Measurements from ENCODE around the gene PIK3C2A. TPM values are rescaled to one million over a fixed set of nuclear protein-coding genes. Genes with fewer than 3 reads are reported as not detected.

The PIK3C2A gene
- total and polyA plus RNA-seq, 2 of the 13 experiments (the other 11 are each of a cell fraction or from before 2014, with no cell fraction given) = 27.5 to 49.9 TPM

DNA sequence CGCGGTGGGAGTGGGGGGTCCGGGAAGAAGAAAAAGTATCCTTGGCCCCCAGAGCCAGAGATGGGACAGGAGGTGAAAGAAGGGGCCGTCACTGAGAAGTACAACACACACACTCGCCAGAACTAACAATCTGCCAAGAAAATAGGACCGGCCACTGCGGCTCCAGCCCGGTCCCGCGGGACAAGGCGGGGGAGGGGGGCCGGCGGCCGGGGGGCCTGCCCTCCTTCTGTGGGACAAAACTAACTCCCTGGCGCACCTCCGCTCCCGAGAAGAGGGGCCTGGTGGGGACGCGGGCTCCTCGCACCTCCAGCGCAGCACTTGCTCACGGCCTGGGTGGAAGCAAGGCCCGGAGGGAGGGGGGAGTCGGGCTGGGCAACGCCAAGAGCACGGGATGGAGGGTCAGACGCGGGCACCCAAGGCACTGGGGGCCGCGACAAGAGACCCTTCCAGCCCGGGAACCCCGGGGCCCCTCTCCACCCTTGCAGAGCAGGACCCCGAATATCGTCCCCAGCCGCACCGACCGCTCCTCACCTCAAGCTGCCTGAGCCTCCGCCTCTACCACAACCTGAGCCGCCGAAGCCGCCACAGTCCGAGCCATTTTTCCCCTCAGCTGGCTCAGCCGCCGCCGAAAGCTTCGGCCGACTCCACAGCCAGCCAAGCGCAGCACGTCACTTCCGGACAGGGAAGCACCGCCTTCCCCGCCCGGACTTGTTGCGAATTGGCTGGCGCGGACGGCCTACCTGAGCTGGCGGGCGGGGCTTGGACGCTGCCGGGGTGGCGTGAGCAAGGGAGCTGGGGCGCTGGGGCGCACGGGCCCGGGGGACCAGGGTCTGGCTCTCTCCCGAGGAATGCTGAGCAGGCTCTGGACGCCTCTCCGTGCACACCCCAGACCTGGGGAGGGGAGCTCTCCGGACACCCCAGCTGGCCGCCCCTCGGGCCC, at the start of gene PIK3C2A (continued):
- TF ChIP-seq HNRNPH1 (optimal IDR thresholded peaks at IDR 0.05; ENCODE audit: low read depth, low read length) (peak; percentile 57), FOXA1 (IDR thresholded peaks at IDR 0.05) (no peak), FOXA1 (CRISPR knock-in tag; IDR thresholded peaks at IDR 0.05) (no peak), NFIB (CRISPR knock-in tag; IDR thresholded peaks at IDR 0.05; ENCODE audit: borderline replicate concordance) (no peak), JARID2 (CRISPR knock-in tag; IDR thresholded peaks at IDR 0.05; ENCODE audit: insufficient replicate concordance) (no peak), HCFC1 (IDR thresholded peaks at IDR 0.05; ENCODE audit: low read depth, low read length) (peak; percentile 44), MEF2D (CRISPR knock-in tag; IDR thresholded peaks at IDR 0.05) (peak; percentile 82; the same call in 1 of the 2 replicates), CENPT (CRISPR knock-in tag; IDR thresholded peaks at IDR 0.05; ENCODE audit: low read depth) (peak; percentile 85; the same call in 1 of the 2 replicates)
- TF ChIP-seq, protein P1, sequence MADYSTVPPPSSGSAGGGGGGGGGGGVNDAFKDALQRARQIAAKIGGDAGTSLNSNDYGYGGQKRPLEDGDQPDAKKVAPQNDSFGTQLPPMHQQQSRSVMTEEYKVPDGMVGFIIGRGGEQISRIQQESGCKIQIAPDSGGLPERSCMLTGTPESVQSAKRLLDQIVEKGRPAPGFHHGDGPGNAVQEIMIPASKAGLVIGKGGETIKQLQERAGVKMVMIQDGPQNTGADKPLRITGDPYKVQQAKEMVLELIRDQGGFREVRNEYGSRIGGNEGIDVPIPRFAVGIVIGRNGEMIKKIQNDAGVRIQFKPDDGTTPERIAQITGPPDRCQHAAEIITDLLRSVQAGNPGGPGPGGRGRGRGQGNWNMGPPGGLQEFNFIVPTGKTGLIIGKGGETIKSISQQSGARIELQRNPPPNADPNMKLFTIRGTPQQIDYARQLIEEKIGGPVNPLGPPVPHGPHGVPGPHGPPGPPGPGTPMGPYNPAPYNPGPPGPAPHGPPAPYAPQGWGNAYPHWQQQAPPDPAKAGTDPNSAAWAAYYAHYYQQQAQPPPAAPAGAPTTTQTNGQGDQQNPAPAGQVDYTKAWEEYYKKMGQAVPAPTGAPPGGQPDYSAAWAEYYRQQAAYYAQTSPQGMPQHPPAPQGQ (CRISPR knock-in tag; IDR thresholded peaks at IDR 0.05; ENCODE audit: borderline replicate concordance) = no peak

DNA sequence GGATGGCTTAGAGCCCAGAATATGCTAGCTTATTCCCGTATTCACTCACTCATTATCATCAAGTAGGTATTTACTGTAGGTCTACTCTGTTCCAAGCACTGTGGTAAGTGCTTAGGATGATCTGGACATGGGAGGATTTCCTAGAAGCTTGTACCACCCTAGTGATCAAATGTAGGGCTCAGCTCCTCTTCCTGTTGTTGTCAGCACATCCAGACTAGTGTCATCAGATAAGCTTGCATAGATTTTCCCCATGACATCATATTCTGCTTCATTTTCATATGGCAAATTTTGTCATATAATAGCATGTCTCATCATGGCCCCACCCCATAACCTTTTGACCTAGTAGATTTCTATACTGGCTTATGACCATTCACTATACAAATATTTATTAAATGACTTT, 49.4 kb upstream of the PIK3C2A start:
- no peak for DNase-seq (ENCODE audit: low spot score)
- no peak for TF ChIP-seq ZNF20 (CRISPR knock-in tag; IDR thresholded peaks at IDR 0.05)
- TF ChIP-seq ZNF10 (CRISPR knock-in tag; IDR thresholded peaks at IDR 0.05; ENCODE audit: borderline replicate concordance, low read depth) = no peak
- TF ChIP-seq ATF7 (IDR thresholded peaks at IDR 0.05) = 0 out of 2 replicates have a peak, but pooled peaks have one; percentile 12
- no peak for TF ChIP-seq ATF7 (CRISPR knock-in tag; IDR thresholded peaks at IDR 0.05)
- no peak for TF ChIP-seq ZNF207 (IDR thresholded peaks at IDR 0.05; ENCODE audit: borderline replicate concordance)
- TF ChIP-seq IKZF1 (IDR thresholded peaks at IDR 0.05) = no peak
- peak; percentile 40; the same call in 1 of the 2 replicates for TF ChIP-seq ZBTB21 (CRISPR knock-in tag; IDR thresholded peaks at IDR 0.05)
- no peak for TF ChIP-seq ZBTB20 (CRISPR knock-in tag; IDR thresholded peaks at IDR 0.05; ENCODE audit: borderline replicate concordance, low read depth)
- no peak for TF ChIP-seq ZFP36L2 (CRISPR knock-in tag; IDR thresholded peaks at IDR 0.05)
- TF ChIP-seq, protein P2, sequence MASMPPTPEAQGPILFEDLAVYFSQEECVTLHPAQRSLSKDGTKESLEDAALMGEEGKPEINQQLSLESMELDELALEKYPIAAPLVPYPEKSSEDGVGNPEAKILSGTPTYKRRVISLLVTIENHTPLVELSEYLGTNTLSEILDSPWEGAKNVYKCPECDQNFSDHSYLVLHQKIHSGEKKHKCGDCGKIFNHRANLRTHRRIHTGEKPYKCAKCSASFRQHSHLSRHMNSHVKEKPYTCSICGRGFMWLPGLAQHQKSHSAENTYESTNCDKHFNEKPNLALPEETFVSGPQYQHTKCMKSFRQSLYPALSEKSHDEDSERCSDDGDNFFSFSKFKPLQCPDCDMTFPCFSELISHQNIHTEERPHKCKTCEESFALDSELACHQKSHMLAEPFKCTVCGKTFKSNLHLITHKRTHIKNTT (CRISPR knock-in tag; IDR thresholded peaks at IDR 0.05) = no peak
- peak; percentile 58 for TF ChIP-seq CREB1 (IDR thresholded peaks at IDR 0.05)
- no peak for TF ChIP-seq CREB1 (CRISPR knock-in tag; IDR thresholded peaks at IDR 0.05)
- TF ChIP-seq ZNF644 (CRISPR knock-in tag; IDR thresholded peaks at IDR 0.05; ENCODE audit: low read depth) = no peak
- no peak for TF ChIP-seq SATB2 (CRISPR knock-in tag; IDR thresholded peaks at IDR 0.05)

More for the DNA sequence above, 49.4 kb upstream of the PIK3C2A start:
- ChIA-PET POLR2A (no interaction called here), CTCF (ENCODE audit: low intra/inter-chr PET ratio, low total read pairs) (no interaction called here)
- H3K36me3 ChIP-seq (replicated peaks in 1 of 2; ENCODE audit: control insufficient read depth in 1 of 2, insufficient read depth in 2 of 2, low read length in 2 of 2) = no peaks in the 10 kb centered on the region
- peaks cover 23% of the 10 kb centered on the region for H3K4me1 ChIP-seq (ENCODE audit: insufficient read depth, low read length)
- in situ Hi-C loops (cut with HindIII; ENCODE audit: extremely low pct_ligation_motif_present, low pct_unique_long_range_greater_than_20kb) (loop anchor here (25.0 kb wide), 1 partner anchor 145 kb away; no protein-coding TSS in a partner anchor), intact Hi-C loops (cut with micrococcal nuclease; ENCODE audit: unreplicated experiment) (no loop called here)
- WGBS (ENCODE audit: low lambda C conversion rate) = 20% methylated on average over 1 of the region's 1 CpG
- H4K20me1 ChIP-seq (ENCODE audit: insufficient read depth, low read length) = no peaks in the 10 kb centered on the region
- FAIRE-seq (no peak), ATAC-seq (no peak; the same call in 2 of the 3 replicates)
- H3K27ac ChIP-seq (ENCODE audit: extremely low read length, insufficient read depth, low read length) = no peak overlapping the region
- no peak overlapping the region for H3K4me3 ChIP-seq (replicated peaks in 1 of 3; ENCODE audit: insufficient read depth in 1 of 3, low read depth in 2 of 3, low read length in 3 of 3)
- H3K9ac ChIP-seq (ENCODE audit: insufficient read depth, low read depth, low read length) = no peak overlapping the region
- no TSS peak for BruUV-seq (replicated peaks)
- no peaks in the 10 kb centered on the region for H3K9me3 ChIP-seq (ENCODE audit: low read length)
- H3K4me2 ChIP-seq (ENCODE audit: low read depth, low read length) = 0 out of 2 replicates have a peak overlapping the region, but pooled peaks have one; percentile 39
- no peaks in the 10 kb centered on the region; a peak in 1 of 5 replicates for H3K27me3 ChIP-seq (ENCODE audit: control insufficient read depth in 1 of 2, insufficient read depth in 2 of 2, low read length in 2 of 2)
- peak overlapping the region; percentile 63 for H2AFZ ChIP-seq (ENCODE audit: low read length)
- H3K79me2 ChIP-seq (ENCODE audit: insufficient read depth, low read length) = no peaks in the 10 kb centered on the region

Measured in HepG2 (cell line).